ENCODE results near the gene SHC1. TPM values are rescaled to one million over a fixed set of nuclear protein-coding genes. Genes with fewer than 3 reads are reported as not detected.

SHC1 gene
- total RNA-seq, 3 donors from 2014 or later (not counting 1 experiment from before 2014, with no cell fraction given) = 94.6 to 112 (median 96.8) TPM

- ATAC-seq = no peak
- H3K36me3 ChIP-seq (ENCODE audit: control insufficient read depth, insufficient read depth, low read length) = no peaks in the 10 kb centered on the region
- peak overlapping the region; percentile 76 for H3K27ac ChIP-seq (ENCODE audit: low read length)
- Mint-ChIP-seq H3K9me3 (no peaks in the 10 kb centered on the region), H3K4me3 (peak overlapping the region; percentile 95), H3K27ac (peak overlapping the region; percentile 89 to 92), H3K27me3 (ENCODE audit: low read depth in 2 of 2) (no peaks in the 10 kb centered on the region), H3K36me3 (no peaks in the 10 kb centered on the region), H3K4me1 (peaks cover 29 to 78% of the 10 kb centered on the region in 2 donors)
- H3K4me3 ChIP-seq (ENCODE audit: low read length) = peak overlapping the region; percentile 95
- H3K9me3 ChIP-seq (ENCODE audit: control insufficient read depth, insufficient read depth, low read length) = no peaks in the 10 kb centered on the region
- DNase-seq = peak in 1 of 2 donors; percentile 30
- H3K27me3 ChIP-seq (ENCODE audit: control insufficient read depth, insufficient read depth, low read length) = no peaks in the 10 kb centered on the region
- intact Hi-C loops (cut with micrococcal nuclease) = loop anchor here (5.0 kb wide), 2 partner anchors 58 to 447 kb away; partner anchors contain the start of genes EFNA4 and UBE2Q1
- no peak for TF ChIP-seq CTCF (IDR thresholded peaks at IDR 0.05)
- H3K4me1 ChIP-seq (ENCODE audit: control insufficient read depth, insufficient read depth, low read length) = peaks cover 86% of the 10 kb centered on the region
- WGBS (ENCODE audit: insufficient coverage) = 5% methylated on average over 27 of the region's 34 CpGs
Measured at GRCh38 chr1:155003766-155004351, 33.3 kb upstream of the SHC1 start.

GRCh38 chr1:155003227-155003765, 32.7 kb upstream of the SHC1 start:
- H3K36me3 Mint-ChIP-seq = no peaks in the 10 kb centered on the region
- peak overlapping the region; percentile 89 to 92 for H3K27ac Mint-ChIP-seq
- peak in 1 of 2 donors; percentile 46 for DNase-seq
- Histone ChIP-seq H3K9me3 (ENCODE audit: control insufficient read depth, insufficient read depth, low read length) (no peaks in the 10 kb centered on the region), H3K4me1 (ENCODE audit: control insufficient read depth, insufficient read depth, low read length) (peaks cover 87% of the 10 kb centered on the region), H3K27me3 (ENCODE audit: control insufficient read depth, insufficient read depth, low read length) (no peaks in the 10 kb centered on the region), H3K27ac (ENCODE audit: low read length) (peak overlapping the region; percentile 76), H3K36me3 (ENCODE audit: control insufficient read depth, insufficient read depth, low read length) (no peaks in the 10 kb centered on the region), H3K4me3 (ENCODE audit: low read length) (peak overlapping the region; percentile 95)
- no peak for TF ChIP-seq CTCF (IDR thresholded peaks at IDR 0.05)
- 0% methylated on average over 29 of the region's 37 CpGs for WGBS (ENCODE audit: insufficient coverage)
- peaks cover 31 to 75% of the 10 kb centered on the region in 2 donors for H3K4me1 Mint-ChIP-seq
- no peaks in the 10 kb centered on the region for H3K27me3 Mint-ChIP-seq (ENCODE audit: low read depth in 2 of 2)
- ATAC-seq = no peak
- H3K9me3 Mint-ChIP-seq = no peaks in the 10 kb centered on the region
- peak overlapping the region; percentile 95 for H3K4me3 Mint-ChIP-seq
- intact Hi-C loops (cut with micrococcal nuclease) = loop anchor here (5.0 kb wide), 2 partner anchors 59 to 446 kb away; partner anchors contain the start of genes EFNA4 and UBE2Q1

GRCh38 chr1:155002464-155003226, 32.1 kb upstream of the SHC1 start, which contains the start of gene ZBTB7B:
ZBTB7B (plus strand) TSS chr1:155002802; CDS start chr1:155014661, 11,859 bp downstream.
- ATAC-seq = peak; percentile 19 to 40 (median 28)

More at GRCh38 chr1:155002464-155003226, 32.1 kb upstream of the SHC1 start, which contains the start of gene ZBTB7B:
- peak within 1 kb of the TSS; percentile 94 for H3K27ac ChIP-seq (ENCODE audit: low read length)
- DNase-seq = peak in 1 of 2 donors; percentile 43
- Mint-ChIP-seq H3K36me3 (no peaks in the 10 kb centered on the region), H3K27me3 (ENCODE audit: low read depth in 2 of 2) (no peaks in the 10 kb centered on the region), H3K27ac (peak within 1 kb of the TSS; percentile 89 to 92), H3K4me3 (peak within 1 kb of the TSS; percentile 95), H3K9me3 (no peaks in the 10 kb centered on the region), H3K4me1 (peaks cover 31 to 69% of the 10 kb centered on the region in 2 donors)
- intact Hi-C loops (cut with micrococcal nuclease) = loop anchor here (1.0 to 5.0 kb wide), 4 partner anchors 28 to 445 kb away; partner anchors contain the start of genes CKS1B, EFNA4 and UBE2Q1
- no peak for TF ChIP-seq CTCF (IDR thresholded peaks at IDR 0.05)
- H3K4me3 ChIP-seq (ENCODE audit: low read length) = peak within 1 kb of the TSS; percentile 95
- no peaks in the 10 kb centered on the region for H3K27me3 ChIP-seq (ENCODE audit: control insufficient read depth, insufficient read depth, low read length)
- H3K36me3 ChIP-seq (ENCODE audit: control insufficient read depth, insufficient read depth, low read length) = no peaks in the 10 kb centered on the region
- peaks cover 86% of the 10 kb centered on the region for H3K4me1 ChIP-seq (ENCODE audit: control insufficient read depth, insufficient read depth, low read length)
- WGBS (ENCODE audit: insufficient coverage) = under 1% methylated on average over 28 of the region's 35 CpGs
- no peaks in the 10 kb centered on the region for H3K9me3 ChIP-seq (ENCODE audit: control insufficient read depth, insufficient read depth, low read length)
